ENCODE measurements around the gene MKX.

The MKX gene

DNA sequence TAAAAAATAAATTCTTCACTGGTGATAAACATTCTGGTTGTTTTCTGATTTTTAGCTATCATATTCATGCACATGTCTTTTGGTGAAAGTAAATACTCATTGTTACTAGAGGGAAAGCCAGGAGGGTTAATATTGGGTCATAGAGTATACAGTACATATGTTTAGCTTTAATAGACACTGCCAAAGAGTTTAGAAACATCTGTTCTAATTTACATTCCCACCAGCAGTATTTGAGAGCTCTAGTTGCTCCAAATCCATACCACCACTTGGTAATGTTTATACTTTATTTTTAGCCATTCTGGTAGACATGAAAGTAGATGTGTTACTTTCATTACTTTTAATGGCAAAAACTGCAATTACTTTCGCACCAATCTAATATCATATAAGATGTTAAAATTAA is 108.8 kb downstream of the MKX start:
- no peaks in the 10 kb centered on the region for H3K4me1 ChIP-seq (ENCODE audit: control insufficient read depth, insufficient read depth, low read length, unreplicated experiment)
- H3K36me3 ChIP-seq (ENCODE audit: insufficient read depth, low read length): no peaks in the 10 kb centered on the region
- no peaks in the 10 kb centered on the region for H3K79me2 ChIP-seq (ENCODE audit: control insufficient read depth, insufficient read depth, low read length, unreplicated experiment)
- no peak overlapping the region for H2AFZ ChIP-seq (ENCODE audit: low read length, unreplicated experiment)
- H3K27me3 ChIP-seq (ENCODE audit: insufficient read depth, low read length): 0 out of 2 replicates have a peak, but pooled peaks cover 3% of the 10 kb centered on the region
- no peak overlapping the region for H3K4me3 ChIP-seq (ENCODE audit: low read depth, low read length)
- no peak overlapping the region for H3K27ac ChIP-seq (ENCODE audit: low read depth, low read length)

DNA sequence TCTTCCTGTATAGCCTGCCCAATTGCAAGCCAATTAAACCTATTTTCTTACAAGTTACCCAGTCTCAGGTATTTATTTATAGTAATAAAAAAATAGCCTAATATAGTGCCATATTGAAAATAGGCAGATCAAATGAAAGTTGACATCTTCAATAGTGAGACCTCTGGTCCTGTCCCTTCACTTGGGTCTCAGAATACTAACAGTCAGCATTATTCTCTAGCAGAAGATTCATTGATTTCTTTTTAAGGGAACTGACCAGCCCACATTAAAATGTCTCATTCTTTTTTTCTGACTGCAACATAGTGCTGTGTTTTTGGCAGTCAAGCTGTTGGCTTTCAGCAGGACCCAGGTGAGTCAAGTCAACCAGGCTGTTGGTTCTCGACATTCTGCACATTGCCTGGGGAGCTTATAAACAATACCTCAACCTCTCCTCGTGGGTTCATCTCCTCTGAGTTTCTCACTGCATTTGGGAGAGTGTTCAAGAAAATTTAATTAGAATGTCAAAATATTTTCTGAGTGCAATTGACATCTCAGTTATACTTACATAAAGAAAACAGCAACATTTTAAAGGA is 109.8 kb downstream of the MKX start:
- Histone ChIP-seq H3K4me3 (ENCODE audit: low read depth, low read length) (no peak overlapping the region), H3K36me3 (ENCODE audit: insufficient read depth, low read length) (no peaks in the 10 kb centered on the region), H2AFZ (ENCODE audit: low read length, unreplicated experiment) (no peak overlapping the region), H3K27ac (ENCODE audit: low read depth, low read length) (no peak overlapping the region), H3K27me3 (ENCODE audit: insufficient read depth, low read length) (peaks cover 4% of the 10 kb centered on the region; the same call in 1 of the 2 replicates), H3K4me1 (ENCODE audit: control insufficient read depth, insufficient read depth, low read length, unreplicated experiment) (no peaks in the 10 kb centered on the region), H3K79me2 (ENCODE audit: control insufficient read depth, insufficient read depth, low read length, unreplicated experiment) (no peaks in the 10 kb centered on the region)

DNA sequence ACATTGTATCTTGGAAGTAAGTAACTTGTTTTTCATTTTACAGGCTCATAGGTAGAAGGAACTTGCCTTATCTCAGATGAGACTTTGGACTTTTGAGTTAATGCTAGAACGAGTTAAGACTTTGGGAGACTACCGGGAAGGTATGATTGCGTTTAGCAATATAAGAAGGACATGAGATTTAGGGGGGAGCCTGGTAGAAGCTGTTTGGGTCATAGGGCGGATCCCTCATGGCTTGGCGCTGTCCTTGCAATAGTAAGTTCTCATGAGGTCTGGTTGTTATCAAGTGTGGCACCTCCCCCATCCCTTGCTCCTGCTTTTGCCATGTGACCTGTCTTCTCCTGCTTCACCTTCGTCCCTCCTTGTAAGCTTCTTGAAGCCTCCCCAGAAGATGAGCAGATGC is 110.3 kb downstream of the MKX start:
- Histone ChIP-seq H3K4me3 (ENCODE audit: low read depth, low read length) (no peak overlapping the region), H2AFZ (ENCODE audit: low read length, unreplicated experiment) (no peak overlapping the region), H3K27ac (ENCODE audit: low read depth, low read length) (no peak overlapping the region), H3K4me1 (ENCODE audit: control insufficient read depth, insufficient read depth, low read length, unreplicated experiment) (no peaks in the 10 kb centered on the region), H3K36me3 (ENCODE audit: insufficient read depth, low read length) (no peaks in the 10 kb centered on the region), H3K79me2 (ENCODE audit: control insufficient read depth, insufficient read depth, low read length, unreplicated experiment) (no peaks in the 10 kb centered on the region), H3K27me3 (ENCODE audit: insufficient read depth, low read length) (peaks cover 6% of the 10 kb centered on the region; the same call in 1 of the 2 replicates)

DNA sequence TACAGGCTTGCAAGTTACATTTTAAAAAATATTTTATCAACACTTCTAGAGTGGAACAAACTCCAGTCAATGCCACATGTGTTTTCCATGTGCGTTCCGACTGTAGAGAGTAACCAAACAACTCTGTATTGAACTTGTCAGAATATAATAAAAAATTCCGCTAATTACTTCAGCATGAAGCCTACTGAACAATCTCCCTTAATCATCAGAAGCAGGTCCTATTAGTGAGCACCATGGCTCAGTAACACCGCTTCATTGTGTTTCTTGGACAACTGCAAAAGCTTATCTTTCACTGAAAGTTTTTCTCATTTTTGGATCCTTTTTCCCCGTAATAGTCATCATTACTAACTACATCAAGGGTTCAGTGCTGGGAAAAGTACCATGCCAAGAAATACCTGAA is 117.0 kb downstream of the MKX start:
- peaks cover 3% of the 10 kb centered on the region; the same call in 1 of the 2 replicates for H3K27me3 ChIP-seq (ENCODE audit: insufficient read depth, low read length)

DNA sequence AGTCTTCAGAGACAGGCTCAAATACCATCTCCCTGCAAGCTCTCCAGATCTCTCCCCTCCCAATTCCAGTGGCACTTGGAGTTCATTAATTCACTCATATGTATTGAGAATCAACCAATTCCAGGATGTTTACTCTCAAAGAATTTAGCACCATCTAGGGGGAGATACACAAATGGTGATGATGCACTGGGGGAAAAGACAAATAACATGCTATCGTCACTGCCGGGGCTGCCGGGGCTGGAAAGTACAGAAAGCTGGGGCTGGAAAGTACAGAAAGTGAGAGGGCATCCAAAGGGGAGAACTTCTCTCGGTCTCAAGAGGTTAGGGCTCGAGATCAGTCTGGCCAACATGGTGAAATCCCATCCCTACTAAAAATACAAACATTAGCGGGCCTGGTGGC is 118.7 kb downstream of the MKX start:
- Histone ChIP-seq H3K27me3 (ENCODE audit: insufficient read depth, low read length) (peaks cover 3% of the 10 kb centered on the region; the same call in 1 of the 2 replicates), H3K27ac (ENCODE audit: low read depth, low read length) (no peak overlapping the region), H3K4me1 (ENCODE audit: control insufficient read depth, insufficient read depth, low read length, unreplicated experiment) (peaks cover 2% of the 10 kb centered on the region), H3K36me3 (ENCODE audit: insufficient read depth, low read length) (no peaks in the 10 kb centered on the region), H3K4me3 (ENCODE audit: low read depth, low read length) (no peak overlapping the region), H3K79me2 (ENCODE audit: control insufficient read depth, insufficient read depth, low read length, unreplicated experiment) (no peaks in the 10 kb centered on the region), H2AFZ (ENCODE audit: low read length, unreplicated experiment) (no peak overlapping the region)

More for the DNA sequence above, 117.0 kb downstream of the MKX start:
- no peak overlapping the region for H3K27ac ChIP-seq (ENCODE audit: low read depth, low read length)
- H3K4me1 ChIP-seq (ENCODE audit: control insufficient read depth, insufficient read depth, low read length, unreplicated experiment): no peaks in the 10 kb centered on the region
- no peaks in the 10 kb centered on the region for H3K36me3 ChIP-seq (ENCODE audit: insufficient read depth, low read length)
- no peak overlapping the region for H2AFZ ChIP-seq (ENCODE audit: low read length, unreplicated experiment)
- no peaks in the 10 kb centered on the region for H3K79me2 ChIP-seq (ENCODE audit: control insufficient read depth, insufficient read depth, low read length, unreplicated experiment)
- no peak overlapping the region for H3K4me3 ChIP-seq (ENCODE audit: low read depth, low read length)

DNA sequence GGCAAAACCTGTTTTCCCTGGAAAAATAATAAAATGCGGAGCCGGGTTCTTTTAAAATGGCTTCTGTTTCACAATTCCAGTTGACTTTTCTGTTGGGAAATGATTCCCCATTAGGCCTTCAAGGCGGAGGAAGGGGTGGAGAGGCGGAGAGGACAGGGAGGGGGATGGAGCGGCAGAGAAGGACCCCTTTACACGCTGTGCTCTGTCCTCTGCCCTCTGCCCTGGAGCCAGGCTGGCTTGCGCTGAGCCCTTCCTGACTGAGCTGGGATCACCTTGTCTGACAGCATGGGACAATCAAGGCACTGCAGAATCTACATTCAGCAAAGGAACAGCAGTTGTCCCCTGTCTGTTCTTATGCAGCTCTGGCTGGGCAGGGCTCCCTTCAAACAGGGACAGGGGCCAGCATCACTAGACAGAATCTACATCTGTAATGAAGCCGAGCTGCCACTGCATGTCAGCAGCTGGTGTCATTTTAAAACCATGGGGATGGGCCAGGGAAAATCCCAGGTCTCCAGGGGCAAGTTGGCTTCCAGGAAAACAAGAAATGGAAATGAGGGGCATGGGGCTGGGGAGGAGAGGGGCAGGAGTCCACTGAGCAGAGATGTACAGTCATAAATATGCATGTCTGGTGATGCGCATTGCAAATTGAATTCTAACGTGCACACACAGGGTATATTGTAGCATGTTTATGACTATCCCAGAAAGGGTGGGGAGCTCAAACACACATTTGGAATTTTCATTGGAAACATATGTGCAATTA is 120.0 kb downstream of the MKX start:
- Histone ChIP-seq H3K79me2 (ENCODE audit: control insufficient read depth, insufficient read depth, low read length, unreplicated experiment) (no peaks in the 10 kb centered on the region), H3K4me1 (ENCODE audit: control insufficient read depth, insufficient read depth, low read length, unreplicated experiment) (peaks cover 14% of the 10 kb centered on the region), H3K27ac (ENCODE audit: low read depth, low read length) (no peak overlapping the region), H3K36me3 (ENCODE audit: insufficient read depth, low read length) (no peaks in the 10 kb centered on the region), H3K27me3 (ENCODE audit: insufficient read depth, low read length) (peaks cover under 1% of the 10 kb centered on the region; the same call in 1 of the 2 replicates), H2AFZ (ENCODE audit: low read length, unreplicated experiment) (no peak overlapping the region), H3K4me3 (ENCODE audit: low read depth, low read length) (no peak overlapping the region)

DNA sequence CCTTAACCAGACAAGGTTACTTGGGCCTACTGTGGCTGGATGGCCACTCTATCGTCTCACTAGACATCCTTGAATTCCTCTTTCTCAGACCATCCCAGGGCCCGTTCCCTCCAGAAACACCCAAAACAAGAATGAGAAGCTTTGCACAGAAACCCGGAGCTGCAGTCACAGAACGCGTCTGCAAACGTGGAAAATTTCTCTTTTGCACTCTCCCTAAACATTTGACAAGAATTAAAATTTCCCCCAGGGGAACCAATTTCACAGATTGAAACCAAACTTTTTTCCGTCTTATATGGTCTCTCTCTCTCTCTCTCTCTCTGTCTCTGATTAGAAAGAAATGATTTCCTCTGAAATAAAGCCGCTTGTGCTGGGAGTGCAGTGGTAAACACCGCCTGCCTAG is 120.7 kb downstream of the MKX start:
- Histone ChIP-seq H3K79me2 (ENCODE audit: control insufficient read depth, insufficient read depth, low read length, unreplicated experiment) (no peaks in the 10 kb centered on the region), H3K27me3 (ENCODE audit: insufficient read depth, low read length) (no peaks in the 10 kb centered on the region), H3K4me1 (ENCODE audit: control insufficient read depth, insufficient read depth, low read length, unreplicated experiment) (peaks cover 19% of the 10 kb centered on the region), H3K4me3 (ENCODE audit: low read depth, low read length) (no peak overlapping the region), H2AFZ (ENCODE audit: low read length, unreplicated experiment) (no peak overlapping the region), H3K36me3 (ENCODE audit: insufficient read depth, low read length) (no peaks in the 10 kb centered on the region), H3K27ac (ENCODE audit: low read depth, low read length) (no peak overlapping the region)
